Liver (tissue), 9 donors: ENCODE measurements around the gene RPSA. TPM values are rescaled to one million over a fixed set of nuclear protein-coding genes. Genes with fewer than 3 reads are reported as not detected.
A peak's percentile ranks its signal among the peaks of the same experiment; 100 is the strongest.

ENCODE experiments used
- DNase-seq: peaks from one replicate; pipeline ENCODE4 v3.0.0-alpha.2; 2017; ENCODE audit warnings: low spot score
- H3K27ac ChIP-seq, 2 donors: one replicate each; pipeline ENCODE4 v1.7.0; 2013; ENCODE audit warnings: inconsistent platforms in 2 of 2, low read length in 2 of 2, control low read depth in 1 of 2, low read depth in 1 of 2, mild to moderate bottlenecking in 1 of 2
- H3K27me3 ChIP-seq, 4 donors: one replicate each; pipeline versions ENCODE4 v1.6.1 to v1.7.0; 2013; ENCODE audit warnings: low read length in 3 of 4, inconsistent platforms in 1 of 4, mild to moderate bottlenecking in 1 of 4, moderate library complexity in 1 of 4; ENCODE audit not compliant: control insufficient read depth in 4 of 4, insufficient read depth in 4 of 4
- H3K36me3 ChIP-seq, 4 donors: one replicate each; pipeline versions ENCODE4 v1.6.1 to v1.7.0; 2013; ENCODE audit warnings: low read length in 3 of 4, mild to moderate bottlenecking in 3 of 4, low read depth in 1 of 4, moderate library complexity in 1 of 4; ENCODE audit not compliant: control insufficient read depth in 4 of 4, insufficient read depth in 3 of 4
- H3K4me1 ChIP-seq, 4 donors: one replicate each; pipeline versions ENCODE4 v1.6.1 to v1.7.0; 2013; ENCODE audit warnings: low read length in 3 of 4, mild to moderate bottlenecking in 3 of 4, moderate library complexity in 1 of 4; ENCODE audit not compliant: control insufficient read depth in 4 of 4, insufficient read depth in 4 of 4
- H3K4me3 ChIP-seq, 3 donors: one replicate each; pipeline versions ENCODE4 v1.6.1 to v1.7.0; 2013; ENCODE audit warnings: low read length in 3 of 3, control low read depth in 1 of 3, low read depth in 1 of 3, mild to moderate bottlenecking in 1 of 3
- H3K9ac ChIP-seq, 2 donors: one replicate each; pipeline ENCODE4 v1.7.0; 2013; ENCODE audit warnings: low read length in 2 of 2, mild to moderate bottlenecking in 2 of 2, moderate library complexity in 2 of 2, control low read depth in 1 of 2, low read depth in 1 of 2
- H3K9me3 ChIP-seq, 4 donors: one replicate each; pipeline versions ENCODE4 v1.6.1 to v1.7.0; 2013; ENCODE audit warnings: low read length in 3 of 4; ENCODE audit not compliant: control insufficient read depth in 4 of 4
- ATF3 ChIP-seq: IDR thresholded peaks from 2 replicates; pipeline ENCODE4 v1.6.1; 2016; ENCODE audit warnings: antibody characterized with exemption
- CTCF ChIP-seq: fragments of 150-350 bp; IDR thresholded peaks from 2 replicates; pipeline ENCODE4 v1.5.1; 2017; ENCODE audit warnings: improper control_type of control experiment, low read depth, low read length; ENCODE audit not compliant: missing input control
- EGR1 ChIP-seq, 2 donors: IDR thresholded peaks; 2 replicates each; pipeline ENCODE4 v1.6.1; 2016 to 2018; ENCODE audit warnings: antibody characterized with exemption in 2 of 2, low read depth in 2 of 2
- FOXA1 ChIP-seq: IDR thresholded peaks from 2 replicates; pipeline ENCODE4 v1.6.1; 2016; ENCODE audit warnings: antibody characterized with exemption
- FOXA2 ChIP-seq: IDR thresholded peaks from 2 replicates; pipeline ENCODE4 v1.6.1; 2016; ENCODE audit warnings: antibody characterized with exemption
- GABPA ChIP-seq, 2 donors: IDR thresholded peaks in 1 of 2; conservative IDR thresholded peaks in 1 of 2; 2 replicates each; pipeline ENCODE4 v1.6.1; 2016; ENCODE audit warnings: antibody characterized with exemption in 2 of 2, mild to moderate bottlenecking in 1 of 2, moderate library complexity in 1 of 2
- HNF4A ChIP-seq, 2 donors: conservative IDR thresholded peaks; 2 replicates each; pipeline ENCODE4 v1.6.1; 2016; ENCODE audit warnings: antibody characterized with exemption in 2 of 2, mild to moderate bottlenecking in 2 of 2
- HNF4G ChIP-seq: IDR thresholded peaks from 2 replicates; pipeline ENCODE4 v1.6.1; 2016; ENCODE audit warnings: antibody characterized with exemption
- JUND ChIP-seq, 2 donors: IDR thresholded peaks; 2 replicates each; pipeline ENCODE4 v1.6.1; 2016; ENCODE audit warnings: antibody characterized with exemption in 2 of 2
- MAX ChIP-seq: IDR thresholded peaks from 2 replicates; pipeline ENCODE4 v1.6.1; 2016; ENCODE audit warnings: antibody characterized with exemption
- NR2F2 ChIP-seq: IDR thresholded peaks from 2 replicates; pipeline ENCODE4 v1.6.1; 2016; ENCODE audit warnings: antibody characterized with exemption
- RAD21 ChIP-seq, 2 donors: IDR thresholded peaks; 2 replicates each; pipeline ENCODE4 v1.6.1; 2016; ENCODE audit warnings: antibody characterized with exemption in 2 of 2, mild to moderate bottlenecking in 2 of 2
- REST ChIP-seq: IDR thresholded peaks from 2 replicates; pipeline ENCODE4 v1.6.1; 2016; ENCODE audit warnings: antibody characterized with exemption, mild to moderate bottlenecking
- RXRA ChIP-seq, 2 donors: IDR thresholded peaks; 2 replicates each; pipeline ENCODE4 v1.6.1; 2017 to 2018; ENCODE audit warnings: antibody characterized with exemption in 2 of 2, mild to moderate bottlenecking in 1 of 2
- SP1 ChIP-seq: IDR thresholded peaks from 2 replicates; pipeline ENCODE4 v1.6.1; 2018; ENCODE audit warnings: antibody characterized with exemption, mild to moderate bottlenecking
- TAF1 ChIP-seq: conservative IDR thresholded peaks from 2 replicates; pipeline ENCODE4 v1.6.1; 2016; ENCODE audit warnings: antibody characterized with exemption, mild to moderate bottlenecking
- YY1 ChIP-seq: IDR thresholded peaks from 2 replicates; pipeline ENCODE4 v1.6.1; 2016; ENCODE audit warnings: antibody characterized with exemption, mild to moderate bottlenecking
- ZBTB33 ChIP-seq: IDR thresholded peaks from 2 replicates; pipeline ENCODE4 v1.6.1; 2016; ENCODE audit warnings: antibody characterized with exemption
- WGBS: extraction: QIAGEN DNeasy Blood & Tissue Kit; methylation state at CpG from one replicate; pipeline ENCODE4 v1.1.7; 2013; 5-methylcytosine and 5-hydroxymethylcytosine counted together
- polyA plus RNA-seq, 2 donors: library from polyadenylated mRNA; stranded (reverse) in 1 of 2; unstranded in 1 of 2; fragments of 200-250 nt in 1 of 2; fragments of >200 nt in 1 of 2; fragmentation: Nextera tagmentation in 1 of 2; extraction: Ambion mirVana in 1 of 2; gene quantifications; one replicate each; pipeline versions ENCODE4 v1.2.1 to v1.2.3, GENCODE V29; 2013 to 2015
- total RNA-seq, 2 donors: library from RNA; depleted of rRNA; stranded (reverse); fragments of >200 nt; gene quantifications; one replicate each; pipeline ENCODE4 v1.2.3, GENCODE V29; 2014
- donor health status: healthy.
- donor health status: healthy.
- donor health status: healthy.
- donor health status: healthy.
- donor health status: healthy.

RPSA gene
- total and polyA plus RNA-seq, 4 donors, result 200 to 796 (median 443) TPM

GRCh38 chr3:39378957-39379777 is 27.4 kb upstream of the RPSA start:
- Histone ChIP-seq H3K27me3 (no peaks in the 10 kb centered on the region), H3K9ac (peak overlapping the region in 1 of 2 donors; percentile 27), H3K36me3 (no peaks in the 10 kb centered on the region), H3K27ac (peak overlapping the region; percentile 74 to 90), H3K4me3 (no peak overlapping the region), H3K9me3 (no peaks in the 10 kb centered on the region), H3K4me1 (peaks cover 2 to 36% (median 22%) of the 10 kb centered on the region in 4 donors)
- 42% methylated on average over 10 of the region's 10 CpGs for WGBS
- peak; percentile 63 to 77 for TF ChIP-seq RXRA (IDR thresholded peaks at IDR 0.05)
- TF ChIP-seq GABPA (IDR thresholded peaks at IDR 0.05 in 1 of 2, conservative IDR thresholded peaks at IDR 0.05 in 1 of 2), result no peak
- peak in 1 of 2 donors; percentile 34 for TF ChIP-seq RAD21 (IDR thresholded peaks at IDR 0.05)
- no peak for TF ChIP-seq REST
- peak in 1 of 2 donors; percentile 29 for TF ChIP-seq EGR1 (IDR thresholded peaks at IDR 0.05; ENCODE audit: low read depth in 2 of 2)
- peak; percentile 21 for TF ChIP-seq FOXA2
- no peak for TF ChIP-seq YY1
- TF ChIP-seq NR2F2, result no peak
- TF ChIP-seq HNF4A (conservative IDR thresholded peaks at IDR 0.05), result peak; percentile 86 to 92
- TF ChIP-seq SP1, result peak; percentile 92
- no peak for TF ChIP-seq ZBTB33
- peak; percentile 32 for TF ChIP-seq MAX
- peak; percentile 84 for TF ChIP-seq HNF4G
- TF ChIP-seq ATF3, result no peak
- no peak for TF ChIP-seq TAF1
- TF ChIP-seq JUND (IDR thresholded peaks at IDR 0.05), result peak; percentile 65 to 82
- TF ChIP-seq FOXA1, result no peak
- no peak for TF ChIP-seq CTCF
- no peak for DNase-seq
